HepG2 (cell line): Measurements from ENCODE around the gene PHACTR1. TPM values are rescaled to one million over a fixed set of nuclear protein-coding genes. Genes with fewer than 3 reads are reported as not detected.

ENCODE experiments used
- ATAC-seq: fragments of 200-7000 bp; cut with Tn5 transposase; 3 replicates; pipeline ENCODE4 v1.9.1; 2020; ENCODE audit warnings: mild to moderate bottlenecking, moderate library complexity
- BruUV-seq: library from RNA; stranded (reverse); fragments of 400-500 nt; replicated peaks from 2 replicates; lab custom pipeline; 2021; lab: Mats Ljungman, UMichigan
- CTCF ChIA-PET: fragments of 300-600 bp; formaldehyde crosslinking; extraction: SDS; loops from one replicate; lab custom pipeline; 2021; ENCODE audit warnings: low total read pairs, inconsistent platforms, low intra/inter-chr PET ratio; lab: Yijun Ruan, JAX
- POLR2A ChIA-PET: fragments of 350-600 bp; sonication (Branson Sonifier 250); formaldehyde crosslinking; loops from one replicate; lab custom pipeline; 2020; ENCODE audit warnings: antibody characterized with exemption, inconsistent platforms; lab: Yijun Ruan, JAX
- DNase-seq: peaks from one replicate; pipeline ENCODE4 v3.0.0-alpha.2; 2015; ENCODE audit warnings: low spot score
- FAIRE-seq: peaks from 3 replicates; lab custom pipeline; 2011; peaks lifted over from hg19 to GRCh38; lab: Jason Lieb, UNC
- H2AFZ ChIP-seq: one replicate; pipeline ENCODE4 v1.6.1; 2011; ENCODE audit warnings: low read length, inconsistent platforms
- H3K27ac ChIP-seq: fragments of 300-600 bp; 3 replicates; pipeline ENCODE4 v1.8.0; 2011; ENCODE audit warnings: mixed run types, mild to moderate bottlenecking, mixed read lengths, low read length, inconsistent platforms; ENCODE audit not compliant: insufficient read depth; ENCODE audit errors: extremely low read length
- H3K27me3 ChIP-seq, 2 experiments: fragments of 200-600 bp in 1 of 2; 2 replicates in 1 of 2; 3 replicates in 1 of 2; pipeline versions ENCODE4 v1.6.0 to v1.8.0; 2011; ENCODE audit warnings: low read length in 2 of 2, mild to moderate bottlenecking in 2 of 2, moderate library complexity in 2 of 2, inconsistent platforms in 1 of 2; ENCODE audit not compliant: insufficient read depth in 2 of 2, control insufficient read depth in 1 of 2
- H3K36me3 ChIP-seq, 2 experiments: fragments of 200-600 bp in 1 of 2; replicated peaks in 1 of 2; 2 replicates in 1 of 2; 3 replicates in 1 of 2; pipeline versions ENCODE4 v1.5.1 to v1.8.0; 2011; ENCODE audit warnings: low read length in 2 of 2, inconsistent platforms in 1 of 2; ENCODE audit not compliant: insufficient read depth in 2 of 2, control insufficient read depth in 1 of 2
- H3K4me1 ChIP-seq: 2 replicates; pipeline ENCODE4 v1.5.1; 2012; ENCODE audit warnings: low read length, inconsistent platforms; ENCODE audit not compliant: insufficient read depth
- H3K4me2 ChIP-seq: 2 replicates; pipeline ENCODE4 v1.6.0; 2011; ENCODE audit warnings: low read depth, low read length, inconsistent platforms
- H3K4me3 ChIP-seq, 3 experiments: fragments of 200-600 bp in 1 of 3; sonication (generic), shearing (Covaris generic) in 1 of 3; replicated peaks in 1 of 3; 2 replicates each; pipeline ENCODE4 v1.5.1; 2011 to 2016; ENCODE audit warnings: low read length in 3 of 3, inconsistent platforms in 2 of 3, low read depth in 2 of 3, mild to moderate bottlenecking in 2 of 3, control low read depth in 1 of 3, mixed read lengths in 1 of 3; ENCODE audit not compliant: insufficient read depth in 1 of 3
- H3K79me2 ChIP-seq: one replicate; pipeline ENCODE4 v1.6.1; 2011; ENCODE audit warnings: low read length, inconsistent platforms; ENCODE audit not compliant: insufficient read depth
- H3K9ac ChIP-seq: 2 replicates; pipeline ENCODE4 v1.6.0; 2011; ENCODE audit warnings: mild to moderate bottlenecking, low read depth, low read length, inconsistent platforms; ENCODE audit not compliant: insufficient read depth
- H3K9me3 ChIP-seq: 2 replicates; pipeline ENCODE4 v1.5.1; 2012; ENCODE audit warnings: mild to moderate bottlenecking, low read length
- H4K20me1 ChIP-seq: 2 replicates; pipeline ENCODE4 v1.6.0; 2011; ENCODE audit warnings: inconsistent platforms, mild to moderate bottlenecking, low read length, moderate library complexity; ENCODE audit not compliant: insufficient read depth
- ETV6 ChIP-seq: sonication (generic); formaldehyde crosslinking; conservative IDR thresholded peaks from 2 replicates; pipeline ENCODE4 v1.4.0; 2020; ENCODE audit warnings: missing genetic modification reagents
- FOXK2 ChIP-seq: fragments of 450-650 bp; IDR thresholded peaks from 2 replicates; pipeline ENCODE4 v1.6.1; 2016
- HNRNPH1 ChIP-seq: fragments of 200-400 bp; formaldehyde crosslinking; optimal IDR thresholded peaks from 2 replicates; pipeline ENCODE3; 2017; ENCODE audit warnings: mild to moderate bottlenecking, low read depth, low read length
- MEIS1 ChIP-seq: sonication (generic); formaldehyde crosslinking; IDR thresholded peaks from 2 replicates; pipeline ENCODE4 v1.9.0; 2021; ENCODE audit warnings: mild to moderate bottlenecking, missing genetic modification reagents, moderate library complexity, borderline replicate concordance
- MTF2 ChIP-seq: sonication (generic); formaldehyde crosslinking; IDR thresholded peaks from 2 replicates; pipeline ENCODE4 v1.5.0; 2020; ENCODE audit warnings: missing genetic modification reagents, borderline replicate concordance
- PATZ1 ChIP-seq: sonication (generic); formaldehyde crosslinking; IDR thresholded peaks from 2 replicates; pipeline ENCODE4 v1.4.0; 2020; ENCODE audit warnings: missing genetic modification reagents
- POGK ChIP-seq: sonication (generic); formaldehyde crosslinking; conservative IDR thresholded peaks from 2 replicates; pipeline ENCODE4 v1.8.0; 2022; ENCODE audit warnings: mild to moderate bottlenecking, moderate library complexity, missing genetic modification reagents
- RFX3 ChIP-seq: IDR thresholded peaks from 2 replicates; pipeline ENCODE4 v1.6.1; 2016; ENCODE audit warnings: missing biosample characterization, missing genetic modification reagents
- SMAD3 ChIP-seq: sonication (generic); formaldehyde crosslinking; IDR thresholded peaks from 2 replicates; pipeline ENCODE4 v1.4.0; 2020; ENCODE audit warnings: missing genetic modification reagents
- ZBTB2 ChIP-seq: sonication (generic); formaldehyde crosslinking; IDR thresholded peaks from 2 replicates; pipeline ENCODE4 v1.8.0; 2022; ENCODE audit warnings: low read depth, missing genetic modification reagents
- ZBTB7B ChIP-seq: sonication (generic); formaldehyde crosslinking; IDR thresholded peaks from 2 replicates; pipeline ENCODE4 v1.4.0; 2020; ENCODE audit warnings: missing genetic modification reagents
- ZFYVE20 ChIP-seq: sonication (generic); formaldehyde crosslinking; IDR thresholded peaks from 2 replicates; pipeline ENCODE4 v1.8.0; 2023; ENCODE audit warnings: low read depth, mild to moderate bottlenecking, moderate library complexity, missing genetic modification reagents, borderline replicate concordance
- ZNF281 ChIP-seq: sonication (generic); formaldehyde crosslinking; IDR thresholded peaks from 2 replicates; pipeline ENCODE4 v1.4.0; 2020; ENCODE audit warnings: missing genetic modification reagents, borderline replicate concordance
- ZNF782 ChIP-seq: sonication (generic); formaldehyde crosslinking; IDR thresholded peaks from 2 replicates; pipeline ENCODE4 v1.4.0; 2020; ENCODE audit warnings: missing genetic modification reagents, mild to moderate bottlenecking, borderline replicate concordance
- ZNF883 ChIP-seq: sonication (generic); formaldehyde crosslinking; IDR thresholded peaks from 2 replicates; pipeline ENCODE4 v1.5.1; 2020; ENCODE audit warnings: mild to moderate bottlenecking, missing genetic modification reagents; ENCODE audit errors: not compliant biosample characterization
- whole genome bisulfite sequencing: methylation state at CpG from one replicate; pipeline ENCODE4 v1.1.6; 2017; ENCODE audit warnings: low lambda C conversion rate; 5-methylcytosine and 5-hydroxymethylcytosine counted together
- in situ Hi-C: cut with HindIII; loops from 2 replicates; pipeline ENCODE4 v1.10.0; 2017; ENCODE audit warnings: low pct_unique_long_range_greater_than_20kb; ENCODE audit not compliant: extremely low pct_ligation_motif_present
- intact Hi-C: fragments of 100-400 bp; cut with micrococcal nuclease; formaldehyde crosslinking; loops from one replicate; pipeline ENCODE4 v1.10.0; 2022; ENCODE audit not compliant: unreplicated experiment
- polyA plus RNA-seq, 8 experiments: library from polyadenylated mRNA; depleted of rRNA in 3 of 8; stranded (reverse) in 7 of 8; unstranded in 1 of 8; fragments of >200 nt; fragmentation: Illumina TruSeq in 4 of 8; extraction: Trizol in 4 of 8; gene quantifications; 2 replicates each; pipeline versions ENCODE4 v1.2.1 to v1.2.3, GENCODE V29; 2011 to 2016; ENCODE audit warnings: low read depth in 4 of 8, missing spikeins in 1 of 8, mixed read lengths in 1 of 8; ENCODE audit not compliant: insufficient read depth in 1 of 8
- total RNA-seq, 5 experiments: library from RNA; depleted of rRNA; stranded (reverse); fragments of >200 nt; fragmentation: Illumina TruSeq; extraction: Trizol; gene quantifications; 2 replicates each; pipeline ENCODE4 v1.2.3, GENCODE V29; 2016; ENCODE audit warnings: low read depth in 1 of 5

The PHACTR1 gene
- total and polyA plus RNA-seq, 2 of the 13 experiments (the other 11 are each of a cell fraction or from before 2014, with no cell fraction given) = 0.09 TPM; not detected in 1

- 14% methylated on average over 6 of the region's 6 CpGs for WGBS
- Histone ChIP-seq H3K4me3 (no peak overlapping the region), H3K9me3 (no peaks in the 10 kb centered on the region), H3K4me2 (no peak overlapping the region), H3K27ac (no peak overlapping the region), H3K4me1 (no peaks in the 10 kb centered on the region), H3K9ac (no peak overlapping the region), H3K79me2 (no peaks in the 10 kb centered on the region), H3K36me3 (no peaks in the 10 kb centered on the region), H4K20me1 (no peaks in the 10 kb centered on the region), H3K27me3 (peaks cover 0 to 8% of the 10 kb centered on the region in 2 experiments; a peak in 1 of 5 replicates), H2AFZ (no peak overlapping the region)
- no peak for ATAC-seq
- BruUV-seq = no TSS peak
- in situ Hi-C loops (no loop called here), intact Hi-C loops (no loop called here)
- FAIRE-seq = no peak
- ChIA-PET POLR2A (no interaction called here), CTCF (no interaction called here)
- DNase-seq = no peak
- TF ChIP-seq FOXK2 (no peak), ZBTB7B (no peak), ZNF883 (CRISPR knock-in tag) (no peak), POGK (CRISPR knock-in tag) (no peak), ZBTB2 (CRISPR knock-in tag) (no peak), HNRNPH1 (no peak), PATZ1 (no peak), ETV6 (CRISPR knock-in tag) (no peak), MTF2 (CRISPR knock-in tag) (no peak), ZFYVE20 (CRISPR knock-in tag) (no peak), ZNF782 (CRISPR knock-in tag) (no peak), ZNF281 (CRISPR knock-in tag) (no peak), SMAD3 (no peak), RFX3 (CRISPR knock-in tag) (no peak), MEIS1 (CRISPR knock-in tag) (no peak)
Measured at GRCh38 chr6:12866422-12867029, 150.0 kb downstream of the PHACTR1 start.
